Measurements from ENCODE around the gene AVPR1A. TPM values are rescaled to one million over a fixed set of nuclear protein-coding genes. Genes with fewer than 3 reads are reported as not detected.

The AVPR1A gene
- total and polyA plus RNA-seq, 2 experiments from 2014 or later: not detected

GRCh38 chr12:63103494-63104131 lies 47.4 kb downstream of the AVPR1A start:
- no peaks in the 10 kb centered on the region for H3K9me2 ChIP-seq (ENCODE audit: insufficient read depth)
- H2AFZ ChIP-seq: no peak overlapping the region
- H3K79me2 ChIP-seq (ENCODE audit: insufficient read depth): no peaks in the 10 kb centered on the region
- no peaks in the 10 kb centered on the region for H3K9me3 ChIP-seq (ENCODE audit: low read depth)
- in situ Hi-C loops (cut with MboI): no loop called here
- no peak overlapping the region for H3K27ac ChIP-seq
- no peak overlapping the region for H3K4me3 ChIP-seq
- 0 to 1% methylated on average over 5 of the region's 5 CpGs for WGBS, 2 experiments (ENCODE audit: low coverage in 1 of 2, low lambda C conversion rate in 2 of 2, missing lambda C conversion rate in 2 of 2)
- no peaks in the 10 kb centered on the region for H3K4me1 ChIP-seq (ENCODE audit: insufficient read depth)
- no peak overlapping the region for H3K4me2 ChIP-seq (ENCODE audit: unreplicated experiment)
- peaks cover 4% of the 10 kb centered on the region for H3K27me3 ChIP-seq (replicated peaks; ENCODE audit: insufficient read depth)
- TF ChIP-seq EZH2phosphoT487 (IDR thresholded peaks at IDR 0.05; ENCODE audit: insufficient read depth, low read depth) (no peak), EZH2 (IDR thresholded peaks at IDR 0.05; ENCODE audit: insufficient read depth, poor library complexity, severe bottlenecking) (no peak)
- H3K9ac ChIP-seq: no peak overlapping the region
- no peaks in the 10 kb centered on the region for H3F3A ChIP-seq (ENCODE audit: insufficient read depth)
- no peaks in the 10 kb centered on the region for H4K20me1 ChIP-seq (ENCODE audit: insufficient read depth)
- H3K36me3 ChIP-seq (ENCODE audit: low read depth): no peaks in the 10 kb centered on the region
- DNase-seq: peak; percentile 50

DNA sequence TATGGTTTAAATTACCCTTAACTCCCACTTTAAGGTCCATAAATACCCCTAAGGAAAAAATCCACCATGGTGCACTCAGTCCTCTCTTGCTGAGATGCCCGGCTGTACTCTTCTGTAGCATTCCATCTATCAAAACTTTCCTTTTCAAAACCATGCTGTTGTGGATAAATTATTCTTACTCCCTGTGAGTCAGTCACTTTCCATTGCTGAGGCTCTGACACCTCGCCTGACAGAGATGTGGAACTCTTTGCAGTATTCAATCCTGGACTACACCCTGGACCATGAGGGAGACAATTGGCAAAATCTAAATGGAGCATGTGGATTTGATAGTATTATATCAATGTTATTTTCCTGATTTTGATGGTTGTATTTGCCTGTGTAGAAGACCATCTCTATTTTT lies 49.1 kb downstream of the AVPR1A start:
- in situ Hi-C loops (cut with MboI): no loop called here
- DNase-seq: no peak
- no peaks in the 10 kb centered on the region for H3K4me1 ChIP-seq (ENCODE audit: insufficient read depth)
- H3K9me2 ChIP-seq (ENCODE audit: insufficient read depth): no peaks in the 10 kb centered on the region
- TF ChIP-seq EZH2phosphoT487 (IDR thresholded peaks at IDR 0.05; ENCODE audit: insufficient read depth, low read depth) (no peak), EZH2 (IDR thresholded peaks at IDR 0.05; ENCODE audit: insufficient read depth, poor library complexity, severe bottlenecking) (no peak)
- no peaks in the 10 kb centered on the region for H3K9me3 ChIP-seq (ENCODE audit: low read depth)
- H3K4me3 ChIP-seq: no peak overlapping the region
- H3K4me2 ChIP-seq (ENCODE audit: unreplicated experiment): no peak overlapping the region
- no peaks in the 10 kb centered on the region for H4K20me1 ChIP-seq (ENCODE audit: insufficient read depth)
- H3K27me3 ChIP-seq (replicated peaks; ENCODE audit: insufficient read depth): peaks cover 4% of the 10 kb centered on the region
- H3K9ac ChIP-seq: no peak overlapping the region
- H3K79me2 ChIP-seq (ENCODE audit: insufficient read depth): no peaks in the 10 kb centered on the region
- H3K27ac ChIP-seq: no peak overlapping the region
- 28 to 29% methylated on average over 2 of the region's 2 CpGs for WGBS, 2 experiments (ENCODE audit: low coverage in 1 of 2, low lambda C conversion rate in 2 of 2, missing lambda C conversion rate in 2 of 2)
- no peaks in the 10 kb centered on the region for H3F3A ChIP-seq (ENCODE audit: insufficient read depth)
- no peak overlapping the region for H2AFZ ChIP-seq
- no peaks in the 10 kb centered on the region for H3K36me3 ChIP-seq (ENCODE audit: low read depth)

DNA sequence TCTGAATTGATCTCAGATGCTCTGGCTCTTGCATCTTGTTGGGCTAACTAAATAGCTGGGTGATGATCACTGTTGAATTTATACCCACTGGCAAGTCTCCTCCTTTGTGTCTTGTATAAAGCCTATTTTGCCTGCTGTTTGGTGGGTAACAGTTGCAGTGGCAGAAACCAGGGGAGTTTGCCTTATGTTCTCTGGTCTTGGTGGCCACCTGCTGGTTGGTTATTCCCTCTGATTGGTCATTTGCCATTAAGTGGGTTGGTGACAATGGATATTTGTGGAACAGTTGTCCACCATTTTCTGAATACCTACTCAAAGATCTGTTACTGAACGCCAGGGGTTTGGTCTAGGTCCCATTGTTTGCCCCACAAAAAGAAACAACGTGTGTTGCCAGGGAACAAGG lies 52.1 kb downstream of the AVPR1A start:
- H4K20me1 ChIP-seq (ENCODE audit: insufficient read depth): no peaks in the 10 kb centered on the region
- H2AFZ ChIP-seq: no peak overlapping the region
- H3K4me3 ChIP-seq: no peak overlapping the region
- H3F3A ChIP-seq (ENCODE audit: insufficient read depth): no peaks in the 10 kb centered on the region
- in situ Hi-C loops (cut with MboI): no loop called here
- H3K36me3 ChIP-seq (ENCODE audit: low read depth): no peaks in the 10 kb centered on the region
- no peak overlapping the region for H3K9ac ChIP-seq
- H3K4me2 ChIP-seq (ENCODE audit: unreplicated experiment): no peak overlapping the region
- WGBS, 2 experiments (ENCODE audit: low coverage in 1 of 2, low lambda C conversion rate in 2 of 2, missing lambda C conversion rate in 2 of 2): 30 to 36% methylated on average over 2 of the region's 2 CpGs
- H3K79me2 ChIP-seq (ENCODE audit: insufficient read depth): no peaks in the 10 kb centered on the region
- H3K4me1 ChIP-seq (ENCODE audit: insufficient read depth): no peaks in the 10 kb centered on the region
- peaks cover 8% of the 10 kb centered on the region; the same call in 1 of the 2 replicates for H3K27me3 ChIP-seq (replicated peaks; ENCODE audit: insufficient read depth)
- DNase-seq: no peak
- no peaks in the 10 kb centered on the region for H3K9me2 ChIP-seq (ENCODE audit: insufficient read depth)
- TF ChIP-seq EZH2phosphoT487 (IDR thresholded peaks at IDR 0.05; ENCODE audit: insufficient read depth, low read depth): no peak
- TF ChIP-seq EZH2 (IDR thresholded peaks at IDR 0.05; ENCODE audit: insufficient read depth, poor library complexity, severe bottlenecking): no peak
- H3K27ac ChIP-seq: no peak overlapping the region
- no peaks in the 10 kb centered on the region for H3K9me3 ChIP-seq (ENCODE audit: low read depth)

DNA sequence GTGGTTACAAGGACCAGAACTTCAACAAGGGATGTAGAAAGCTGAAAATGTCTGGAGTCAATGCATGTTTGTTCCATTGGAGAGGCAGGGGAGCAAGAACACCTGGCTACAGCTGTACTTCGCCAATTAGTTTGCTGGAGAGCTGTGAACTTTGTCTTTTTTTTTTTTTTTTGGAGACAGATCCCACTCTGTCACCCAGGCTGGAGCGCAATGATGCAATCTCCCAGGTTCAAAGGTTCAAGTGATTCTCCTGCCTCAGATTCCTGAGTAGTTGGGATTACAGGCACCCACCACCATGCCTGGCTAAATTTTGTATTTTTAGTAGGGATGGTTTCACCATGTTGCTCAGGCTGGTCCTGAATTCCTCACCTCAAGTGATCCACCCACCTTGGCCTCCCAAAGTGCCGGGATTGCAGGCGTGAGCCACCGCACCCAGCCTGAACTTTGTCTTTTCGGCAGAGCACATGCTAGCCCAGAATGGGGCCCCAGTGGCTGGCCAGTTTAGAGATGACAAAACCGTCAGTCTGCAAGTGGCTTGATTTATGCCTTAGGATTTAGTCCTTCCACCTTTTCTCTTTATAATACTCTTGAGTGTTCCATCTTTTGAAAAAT lies 55.5 kb downstream of the AVPR1A start:
- no peak overlapping the region for H3K4me3 ChIP-seq
- no peak for TF ChIP-seq EZH2 (IDR thresholded peaks at IDR 0.05; ENCODE audit: insufficient read depth, poor library complexity, severe bottlenecking)
- no peak for TF ChIP-seq EZH2phosphoT487 (IDR thresholded peaks at IDR 0.05; ENCODE audit: insufficient read depth, low read depth)
- H3K36me3 ChIP-seq (ENCODE audit: low read depth): no peaks in the 10 kb centered on the region
- no peak overlapping the region for H3K4me2 ChIP-seq (ENCODE audit: unreplicated experiment)
- no peaks in the 10 kb centered on the region for H3K9me2 ChIP-seq (ENCODE audit: insufficient read depth)
- DNase-seq: no peak
- no peaks in the 10 kb centered on the region for H4K20me1 ChIP-seq (ENCODE audit: insufficient read depth)
- H3K27me3 ChIP-seq (replicated peaks; ENCODE audit: insufficient read depth): peaks cover 11% of the 10 kb centered on the region
- 54 to 64% methylated on average over 7 of the region's 7 CpGs for WGBS, 2 experiments (ENCODE audit: low coverage in 1 of 2, low lambda C conversion rate in 2 of 2, missing lambda C conversion rate in 2 of 2)
- no peaks in the 10 kb centered on the region for H3K9me3 ChIP-seq (ENCODE audit: low read depth)
- H2AFZ ChIP-seq: no peak overlapping the region
- no peak overlapping the region for H3K27ac ChIP-seq
- no peaks in the 10 kb centered on the region for H3K4me1 ChIP-seq (ENCODE audit: insufficient read depth)
- no peaks in the 10 kb centered on the region for H3F3A ChIP-seq (ENCODE audit: insufficient read depth)
- in situ Hi-C loops (cut with MboI): no loop called here
- no peak overlapping the region for H3K9ac ChIP-seq
- H3K79me2 ChIP-seq (ENCODE audit: insufficient read depth): no peaks in the 10 kb centered on the region
